Measurements from ENCODE around the gene MGAT4A. TPM values are rescaled to one million over a fixed set of nuclear protein-coding genes. Genes with fewer than 3 reads are reported as not detected.
A peak's percentile ranks its signal among the peaks of the same experiment; 100 is the strongest.

MGAT4A gene
- total RNA-seq, 1 experiment from 2014 or later = not detected

GRCh38 chr2:98572676-98573075 lies 158.3 kb downstream of the MGAT4A start:
- DNase-seq (ENCODE audit: low read depth) = peak; percentile 16

- DNase-seq (ENCODE audit: low read depth) = no peak
These were observed 158.7 kb downstream of the MGAT4A start for GRCh38 chr2:98572211-98572610.

- DNase-seq (ENCODE audit: low read depth) = no peak
These were observed 159.1 kb downstream of the MGAT4A start for GRCh38 chr2:98571796-98572195.

GRCh38 chr2:98571121-98571701 lies 159.7 kb downstream of the MGAT4A start:
- no peak for DNase-seq (ENCODE audit: low read depth)

GRCh38 chr2:98570356-98570755 lies 160.6 kb downstream of the MGAT4A start:
- DNase-seq (ENCODE audit: low read depth) = no peak

GRCh38 chr2:98569915-98570314 lies 161.0 kb downstream of the MGAT4A start:
- DNase-seq (ENCODE audit: low read depth) = no peak

- peak; percentile 4 for DNase-seq (ENCODE audit: low read depth)
These were observed 161.6 kb downstream of the MGAT4A start for GRCh38 chr2:98569197-98569793.

Other genes starting within 250 kb of the MGAT4A start
- 15.9 and 28.9 TPM in 2 replicates for gene COA5, start 122.6 kb downstream of the MGAT4A start, total RNA-seq (2014; rRNA removed; shearing (Covaris generic))
- 63.3 and 67.5 TPM in 2 replicates for gene UNC50, start 122.5 kb downstream of the MGAT4A start, total RNA-seq (2014; rRNA removed; shearing (Covaris generic))
- gene CRACDL, start 205.1 kb upstream of the MGAT4A start, total RNA-seq (2014; rRNA removed; shearing (Covaris generic)) = not detected in 2 replicates

All from M059J (cell line).